K562 (cell line): ENCODE results near the gene STX18. TPM values are rescaled to one million over a fixed set of nuclear protein-coding genes. Genes with fewer than 3 reads are reported as not detected.
A peak's percentile ranks its signal among the peaks of the same experiment; 100 is the strongest.

Experiments used
- ATAC-seq: fragments of 200-7000 bp; cut with Tn5 transposase; 3 replicates; pipeline ENCODE4 v1.9.1; 2020; ENCODE audit warnings: moderate library complexity
- BruUV-seq: library from RNA; stranded (reverse); fragments of 400-500 nt; replicated peaks from 2 replicates; lab custom pipeline; 2021; lab: Mats Ljungman, UMichigan
- CTCF ChIA-PET: fragments of 300-600 bp; formaldehyde crosslinking; extraction: SDS; loops from one replicate; lab custom pipeline; 2021; ENCODE audit warnings: low intra/inter-chr PET ratio; lab: Yijun Ruan, JAX
- POLR2A ChIA-PET: fragments of 300-600, 350-650 bp; sonication (Branson Sonifier 250); formaldehyde crosslinking; extraction: SDS; loops from one replicate; lab custom pipeline; 2021; ENCODE audit warnings: antibody characterized with exemption, inconsistent platforms; lab: Yijun Ruan, JAX
- DNase-seq, 4 experiments: peaks; one replicate each; pipeline versions ENCODE4 v3.0.0 to v3.0.0-alpha.2; 2011 to 2018; ENCODE audit warnings: low spot score in 3 of 4, mixed read lengths in 3 of 4; ENCODE audit errors: extremely low read depth in 1 of 4
- FAIRE-seq: peaks from 2 replicates; lab custom pipeline; 2011; peaks lifted over from hg19 to GRCh38; lab: Jason Lieb, UNC
- H2AFZ ChIP-seq: 2 replicates; pipeline ENCODE4 v1.6.0; 2011; ENCODE audit warnings: low read depth, low read length, control low read depth, inconsistent platforms
- H3K27ac ChIP-seq: fragments of 200-600 bp; 3 replicates; pipeline ENCODE4 v1.8.0; 2011; ENCODE audit warnings: low read depth, mild to moderate bottlenecking, control low read depth, inconsistent platforms, low read length, moderate library complexity, mixed read lengths; ENCODE audit errors: extremely low read depth
- H3K27me3 ChIP-seq, 2 experiments: fragments of 300-600 bp in 1 of 2; 2 replicates in 1 of 2; 3 replicates in 1 of 2; pipeline versions ENCODE4 v1.6.0 to v1.8.0; 2011; ENCODE audit warnings: inconsistent platforms in 2 of 2, low read length in 2 of 2, mild to moderate bottlenecking in 1 of 2, mixed read lengths in 1 of 2, moderate library complexity in 1 of 2; ENCODE audit not compliant: control insufficient read depth in 2 of 2, insufficient read depth in 2 of 2
- H3K36me3 ChIP-seq: fragments of 300-600 bp; 3 replicates; pipeline ENCODE4 v1.8.0; 2011; ENCODE audit warnings: mild to moderate bottlenecking, low read length, inconsistent platforms; ENCODE audit not compliant: control insufficient read depth, insufficient read depth
- H3K4me1 ChIP-seq, 2 experiments: fragments of 200-600 bp in 1 of 2; replicated peaks in 1 of 2; 2 replicates in 1 of 2; 3 replicates in 1 of 2; pipeline versions ENCODE4 v1.5.1 to v1.8.0; 2011; ENCODE audit warnings: inconsistent platforms in 2 of 2, low read length in 2 of 2, mild to moderate bottlenecking in 1 of 2, mixed read lengths in 1 of 2, moderate library complexity in 1 of 2; ENCODE audit not compliant: control insufficient read depth in 2 of 2, insufficient read depth in 2 of 2
- H3K4me2 ChIP-seq: 2 replicates; pipeline ENCODE4 v1.6.1; 2011; ENCODE audit warnings: low read length, control low read depth, inconsistent platforms, mixed read lengths; ENCODE audit not compliant: insufficient read depth
- H3K4me3 ChIP-seq: fragments of 200-600 bp; sonication (generic), shearing (Covaris generic); 2 replicates; pipeline ENCODE4 v1.5.1; 2016; ENCODE audit warnings: control low read depth, inconsistent platforms
- H3K79me2 ChIP-seq: fragments of 200-600 bp; 3 replicates; pipeline ENCODE4 v1.8.0; 2011; ENCODE audit warnings: low read length, inconsistent platforms; ENCODE audit not compliant: control insufficient read depth, insufficient read depth
- H3K9ac ChIP-seq, 2 experiments: 2 replicates each; pipeline versions ENCODE4 v1.6.0 to v1.6.1; 2011; ENCODE audit warnings: low read depth in 2 of 2, low read length in 2 of 2, control low read depth in 1 of 2, inconsistent platforms in 1 of 2, mild to moderate bottlenecking in 1 of 2, mixed read lengths in 1 of 2; ENCODE audit not compliant: insufficient read depth in 1 of 2
- H3K9me1 ChIP-seq: one replicate; pipeline ENCODE4 v1.6.0; 2011; ENCODE audit warnings: inconsistent platforms, mild to moderate bottlenecking, low read length, moderate library complexity; ENCODE audit not compliant: control insufficient read depth, insufficient read depth
- H3K9me3 ChIP-seq: replicated peaks from 2 replicates; pipeline ENCODE4 v1.5.1; 2011; ENCODE audit warnings: low read depth, low read length, inconsistent platforms; ENCODE audit not compliant: control insufficient read depth, insufficient read depth
- H4K20me1 ChIP-seq: replicated peaks from 2 replicates; pipeline ENCODE4 v1.6.1; 2011; ENCODE audit warnings: low read length, inconsistent platforms, mixed read lengths; ENCODE audit not compliant: control insufficient read depth, insufficient read depth
- RAD21 ChIP-seq, 2 experiments: fragments of 250-450 bp in 1 of 2; fragments of 450-650 bp in 1 of 2; sonication (Bioruptor Pico) in 1 of 2; formaldehyde crosslinking in 1 of 2; IDR thresholded peaks in 1 of 2; conservative IDR thresholded peaks in 1 of 2; 2 replicates each; pipeline versions ENCODE4 v1.4.0 to v1.8.0; 2020 to 2022; ENCODE audit warnings: mild to moderate bottlenecking in 2 of 2, moderate library complexity in 1 of 2
- ZNF24 ChIP-seq: fragments of 450-650 bp; IDR thresholded peaks from 2 replicates; pipeline ENCODE4 v1.6.1; 2016
- WGBS: fragments of 100-300 bp; shearing (Covaris generic); methylation state at CpG from one replicate; pipeline ENCODE4 v1.1.6; 2016; ENCODE audit warnings: low coverage, mixed read lengths; ENCODE audit not compliant: insufficient coverage; ENCODE audit errors: missing lambda C conversion rate; 5-methylcytosine and 5-hydroxymethylcytosine counted together
- in situ Hi-C: fragments of 300-500 bp; cut with MboI; formaldehyde crosslinking; loops from 4 replicates; pipeline ENCODE4 v1.15.0; 2018; ENCODE audit warnings: inconsistent platforms, mixed read lengths
- intact Hi-C: fragments of 100-400 bp; cut with micrococcal nuclease; formaldehyde crosslinking; loops from 2 replicates; pipeline ENCODE4 v1.14.2; 2022
- polyA plus RNA-seq, 8 experiments: library from polyadenylated mRNA; depleted of rRNA in 4 of 8; stranded (reverse) in 5 of 8; unstranded in 3 of 8; fragments of >200 nt; fragmentation: Nextera tagmentation in 2 of 8; fragmentation: Illumina TruSeq in 1 of 8; extraction: Ambion mirVana in 2 of 8; extraction: Trizol in 1 of 8; gene quantifications; 2 replicates each; pipeline versions ENCODE4 v1.2.1 to v1.2.3, GENCODE V29; 2011 to 2014; ENCODE audit warnings: inconsistent platforms in 1 of 8, missing spikeins in 1 of 8
- total RNA-seq, 7 experiments: library from RNA; depleted of rRNA in 6 of 7; stranded (reverse); fragments of >200 nt in 6 of 7; fragmentation: Illumina TruSeq in 2 of 7; extraction: Trizol in 2 of 7; gene quantifications; 2 replicates each; pipeline versions ENCODE4 v1.2.1 to v1.2.3, GENCODE V29; 2011 to 2021; ENCODE audit warnings: low replicate concordance in 1 of 7
- TF ChIP-seq, protein P1 (sequence below), 3 experiments: IDR thresholded peaks in 2 of 3; conservative IDR thresholded peaks in 1 of 3; 2 replicates each; pipeline ENCODE4 v1.5.1; 2011 to 2012; ENCODE audit warnings: low read length in 3 of 3, mild to moderate bottlenecking in 3 of 3, control low read depth in 2 of 3, improper control_type of control experiment in 1 of 3, inconsistent platforms in 1 of 3, low read depth in 1 of 3, mixed read lengths in 1 of 3, moderate library complexity in 1 of 3; ENCODE audit not compliant: insufficient read depth in 2 of 3

Gene STX18
- total and polyA plus RNA-seq, 9 of the 15 experiments (the other 6 are each of a cell fraction or from before 2014, with no cell fraction given): 6.2 to 41.7 (median 22.7) TPM

GRCh38 chr4:4480685-4481398 is 61.0 kb downstream of the STX18 start:
- peaks cover 33% of the 10 kb centered on the region for H4K20me1 ChIP-seq
- H3K27me3 ChIP-seq: no peaks in the 10 kb centered on the region
- intact Hi-C loops (no loop called here), in situ Hi-C loops (loop anchor here (25.0 kb wide), 1 partner anchor 1331 kb away; no protein-coding TSS in a partner anchor)
- no peak overlapping the region for H3K4me2 ChIP-seq
- no peaks in the 10 kb centered on the region for H3K9me1 ChIP-seq
- peak; percentile 71 for FAIRE-seq
- TF ChIP-seq, protein P1, sequence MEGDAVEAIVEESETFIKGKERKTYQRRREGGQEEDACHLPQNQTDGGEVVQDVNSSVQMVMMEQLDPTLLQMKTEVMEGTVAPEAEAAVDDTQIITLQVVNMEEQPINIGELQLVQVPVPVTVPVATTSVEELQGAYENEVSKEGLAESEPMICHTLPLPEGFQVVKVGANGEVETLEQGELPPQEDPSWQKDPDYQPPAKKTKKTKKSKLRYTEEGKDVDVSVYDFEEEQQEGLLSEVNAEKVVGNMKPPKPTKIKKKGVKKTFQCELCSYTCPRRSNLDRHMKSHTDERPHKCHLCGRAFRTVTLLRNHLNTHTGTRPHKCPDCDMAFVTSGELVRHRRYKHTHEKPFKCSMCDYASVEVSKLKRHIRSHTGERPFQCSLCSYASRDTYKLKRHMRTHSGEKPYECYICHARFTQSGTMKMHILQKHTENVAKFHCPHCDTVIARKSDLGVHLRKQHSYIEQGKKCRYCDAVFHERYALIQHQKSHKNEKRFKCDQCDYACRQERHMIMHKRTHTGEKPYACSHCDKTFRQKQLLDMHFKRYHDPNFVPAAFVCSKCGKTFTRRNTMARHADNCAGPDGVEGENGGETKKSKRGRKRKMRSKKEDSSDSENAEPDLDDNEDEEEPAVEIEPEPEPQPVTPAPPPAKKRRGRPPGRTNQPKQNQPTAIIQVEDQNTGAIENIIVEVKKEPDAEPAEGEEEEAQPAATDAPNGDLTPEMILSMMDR (IDR thresholded peaks at IDR 0.05 in 2 of 3, conservative IDR thresholded peaks at IDR 0.05 in 1 of 3; ENCODE audit: insufficient read depth in 2 of 3, low read depth in 1 of 3, low read length in 3 of 3): peak in 2 of 3 experiments; percentile 29 to 53; a peak in 2 of 6 replicates
- TF ChIP-seq RAD21 (CRISPR knock-in tag; conservative IDR thresholded peaks at IDR 0.05 in 1 of 2, IDR thresholded peaks at IDR 0.05 in 1 of 2) (peak in 1 of 2 experiments; percentile 46; a peak in 1 of 4 replicates), ZNF24 (no peak)
- TF ChIP-seq, all 486 proteins: peak for 2
- ATAC-seq: peak; percentile 64; the same call in 2 of the 3 replicates
- ChIA-PET CTCF (no interaction called here), POLR2A (no interaction called here)
- Histone ChIP-seq H3K4me1 (no peaks in the 10 kb centered on the region), H3K27ac (no peak overlapping the region), H3K79me2 (no peaks in the 10 kb centered on the region), H3K9ac (no peak overlapping the region), H3K9me3 (no peaks in the 10 kb centered on the region), H3K4me3 (no peak overlapping the region), H2AFZ (no peak overlapping the region), H3K36me3 (no peaks in the 10 kb centered on the region)
- no peak for DNase-seq
- no TSS peak for BruUV-seq
- 55% methylated on average over 6 of the region's 6 CpGs for WGBS
